Cardiac muscle cell (in vitro differentiated cells and primary cell): ENCODE results near the gene HARS2. TPM values are rescaled to one million over a fixed set of nuclear protein-coding genes. Genes with fewer than 3 reads are reported as not detected.
"Not testable (repeated sequence)": the region's sequence is repeated elsewhere in the genome, so short reads cannot be mapped to it uniquely, and the experiment has no call there.

Experiments used
- DNase-seq, 2 donors: peaks; one replicate each; pipeline versions ENCODE4 v3.0.0 to v3.0.0-alpha.2; 2010 to 2017; ENCODE audit warnings: low read depth in 1 of 2, low spot score in 1 of 2
- H3K27ac ChIP-seq: fragments of 200-600 bp; sonication (generic); 2 replicates; pipeline ENCODE4 v1.5.1; 2016
- H3K27me3 ChIP-seq: fragments of 200-600 bp; sonication (generic); 2 replicates; pipeline ENCODE4 v1.6.0; 2016; ENCODE audit warnings: control low read depth
- H3K36me3 ChIP-seq: fragments of 200-600 bp; sonication (generic); 2 replicates; pipeline ENCODE4 v1.5.1; 2016; ENCODE audit warnings: control low read depth
- H3K4me1 ChIP-seq: fragments of 200-600 bp; sonication (generic); 2 replicates; pipeline ENCODE4 v1.8.1; 2017; ENCODE audit warnings: low read depth, mild to moderate bottlenecking, mixed run types
- H3K4me3 ChIP-seq: fragments of 200-600 bp; sonication (generic); 2 replicates; pipeline ENCODE4 v1.5.1; 2016; ENCODE audit warnings: mild to moderate bottlenecking
- H3K9me3 ChIP-seq: fragments of 200-600 bp; sonication (generic); 2 replicates; pipeline ENCODE4 v1.5.1; 2017; ENCODE audit warnings: low read depth, mild to moderate bottlenecking, control low read depth
- CTCF ChIP-seq: IDR thresholded peaks from 2 replicates; pipeline ENCODE4 v1.5.1; 2012; ENCODE audit warnings: low read depth, mild to moderate bottlenecking, low read length
- polyA plus RNA-seq: library from polyadenylated mRNA; unstranded; fragments of >200 nt; fragmentation: Nextera tagmentation; extraction: Ambion mirVana; gene quantifications from 2 replicates; pipeline ENCODE4 v1.2.1, GENCODE V29; 2016
- total RNA-seq: library from RNA; depleted of rRNA; stranded (reverse); fragments of >200 nt; gene quantifications from 2 replicates; pipeline ENCODE4 v1.2.3, GENCODE V29; 2016

HARS2 gene
- total and polyA plus RNA-seq, 2 experiments from 2014 or later: 27.8 to 39.9 TPM

DNA sequence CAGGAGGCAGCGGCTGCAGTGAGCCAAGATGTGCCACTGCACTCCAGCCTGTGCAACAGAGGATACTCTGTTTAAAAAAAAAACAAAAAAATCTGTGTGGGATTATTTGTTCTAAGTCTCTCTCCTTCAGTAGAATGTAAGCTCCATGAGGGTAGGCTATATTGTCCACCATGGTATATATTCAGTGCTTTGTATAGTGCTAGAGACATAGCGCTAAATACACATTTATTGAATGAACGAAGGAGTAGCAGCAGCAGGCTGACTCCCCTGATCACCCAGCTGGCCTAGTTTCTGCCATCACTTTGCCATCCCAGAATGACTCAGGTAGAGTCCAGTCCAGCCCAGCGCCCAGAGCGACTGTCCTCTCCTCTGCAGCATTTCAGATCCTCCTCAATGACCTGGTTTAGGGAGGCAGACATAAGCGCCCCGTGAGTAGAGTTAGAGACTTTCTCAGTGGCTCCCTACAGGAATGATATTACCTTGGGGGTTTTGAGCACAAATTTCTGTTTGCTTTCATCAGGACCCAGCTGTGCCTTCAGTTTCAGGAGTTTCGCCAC, 801 bp upstream of the HARS2 start:
- H3K27ac ChIP-seq: peak overlapping the region; percentile 75
- H3K4me3 ChIP-seq: peak overlapping the region; percentile 63
- peaks cover 17% of the 10 kb centered on the region for H3K36me3 ChIP-seq
- no peak for TF ChIP-seq CTCF
- no peak for DNase-seq
- peaks cover 9% of the 10 kb centered on the region for H3K4me1 ChIP-seq
- H3K9me3 ChIP-seq: no peaks in the 10 kb centered on the region
- no peaks in the 10 kb centered on the region for H3K27me3 ChIP-seq

DNA sequence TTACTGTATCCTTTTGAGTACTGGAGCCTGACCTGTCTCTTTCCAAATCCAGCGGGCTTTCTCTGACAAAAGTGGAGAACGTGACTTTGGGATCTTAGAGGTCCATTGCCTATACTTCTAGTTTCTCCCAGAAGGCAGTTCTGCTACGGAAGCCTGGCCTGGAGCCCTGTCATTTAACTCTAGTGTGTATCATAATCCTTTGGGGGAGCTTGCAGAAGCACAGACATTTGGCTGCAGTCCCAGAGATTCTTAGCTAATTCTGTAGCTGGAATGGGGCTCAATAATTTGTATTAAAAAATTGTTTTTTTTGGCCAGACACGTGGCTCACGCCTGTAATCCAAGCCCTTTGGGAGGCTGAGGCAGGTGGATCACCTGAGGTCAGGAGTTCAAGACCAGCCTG, 3.0 kb downstream of the HARS2 start:
- H3K4me3 ChIP-seq: no peak overlapping the region
- H3K36me3 ChIP-seq: peaks cover 47% of the 10 kb centered on the region
- peaks cover 9% of the 10 kb centered on the region for H3K4me1 ChIP-seq
- DNase-seq: peak in 1 of 2 donors; percentile 41
- no peak overlapping the region for H3K27ac ChIP-seq
- TF ChIP-seq CTCF: no peak
- H3K9me3 ChIP-seq: no peaks in the 10 kb centered on the region
- no peaks in the 10 kb centered on the region for H3K27me3 ChIP-seq

DNA sequence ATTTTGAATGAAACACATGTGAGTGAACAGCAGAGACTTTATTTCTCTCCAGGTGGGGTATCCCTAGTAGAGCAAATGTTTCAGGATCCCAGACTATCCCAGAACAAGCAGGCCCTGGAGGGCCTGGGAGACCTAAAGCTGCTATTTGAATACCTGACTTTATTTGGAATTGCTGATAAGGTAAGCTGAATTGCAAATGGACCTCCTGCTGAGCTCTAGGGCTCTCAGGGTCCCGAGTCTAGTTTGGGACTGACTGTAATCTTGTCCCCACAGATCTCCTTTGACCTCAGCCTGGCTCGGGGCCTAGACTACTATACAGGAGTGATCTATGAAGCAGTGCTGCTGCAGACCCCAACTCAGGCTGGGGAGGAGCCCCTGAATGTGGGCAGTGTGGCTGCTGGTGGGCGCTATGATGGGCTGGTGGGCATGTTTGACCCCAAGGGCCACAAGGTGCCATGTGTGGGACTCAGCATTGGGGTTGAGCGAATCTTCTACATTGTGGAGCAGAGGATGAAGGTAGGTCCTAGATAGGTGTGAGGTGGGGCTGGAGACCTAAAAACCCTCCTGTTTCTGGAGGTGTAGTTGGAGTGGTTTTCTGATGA, 5.7 kb downstream of the HARS2 start:
- Histone ChIP-seq H3K36me3 (peaks cover 54% of the 10 kb centered on the region), H3K4me3 (no peak overlapping the region), H3K9me3 (no peaks in the 10 kb centered on the region), H3K27ac (no peak overlapping the region), H3K27me3 (no peaks in the 10 kb centered on the region), H3K4me1 (peaks cover 14% of the 10 kb centered on the region)
- no peak for DNase-seq
- no peak for TF ChIP-seq CTCF

DNA sequence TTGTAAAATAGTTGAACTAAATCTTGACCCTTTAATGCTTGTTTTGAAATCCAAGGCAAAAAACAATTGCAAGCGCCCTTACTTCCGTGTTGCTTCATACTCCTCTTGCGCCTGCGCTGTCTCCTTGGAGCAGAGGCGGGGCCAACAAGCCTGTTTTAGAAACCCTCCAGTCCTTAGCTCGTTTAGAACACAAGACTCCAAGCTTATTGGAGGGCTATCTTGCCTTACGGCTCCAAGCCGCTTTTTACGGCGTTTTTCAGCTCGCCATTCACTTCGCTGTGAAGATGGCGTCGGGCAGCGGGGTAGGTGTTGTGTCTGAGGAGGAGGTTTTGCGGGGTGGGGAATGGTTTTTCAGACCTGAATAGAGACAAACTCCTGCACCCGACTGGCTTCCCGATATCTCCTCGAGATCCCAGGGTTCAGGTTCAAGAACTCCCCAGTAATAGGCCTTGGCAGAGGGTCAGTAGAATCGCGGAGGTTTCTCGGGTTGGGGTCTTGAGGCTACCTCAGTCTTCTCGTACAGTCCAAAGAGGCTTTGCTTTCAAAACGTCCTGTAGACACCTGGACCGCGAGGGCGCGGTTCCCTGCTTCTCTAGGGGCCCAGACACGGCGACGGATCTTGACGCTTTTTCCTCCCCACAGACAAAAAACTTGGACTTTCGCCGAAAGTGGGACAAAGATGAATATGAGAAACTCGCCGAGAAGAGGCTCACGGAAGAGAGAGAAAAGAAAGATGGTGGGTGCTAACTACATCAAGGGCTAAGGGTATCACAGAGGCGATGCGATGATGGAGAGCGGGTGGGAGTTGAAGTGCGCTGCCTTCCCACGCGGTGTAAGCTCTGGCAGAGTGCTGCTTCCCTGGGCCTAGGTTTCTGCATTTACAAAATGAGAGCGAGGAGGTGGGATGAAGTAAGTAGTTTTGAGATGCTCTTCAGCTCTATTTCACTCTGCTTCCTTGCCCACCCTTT, 9.2 kb downstream of the HARS2 start, which contains the start of gene ZMAT2:
ZMAT2 (plus strand) TSS at position 271 of the 968 bp plus-strand sequence; CDS start at position 285, 14 bp downstream.
- DNase-seq: peak; percentile 98 to 99
- Histone ChIP-seq H3K4me3 (peak within 1 kb of the TSS; percentile 81), H3K27me3 (no peaks in the 10 kb centered on the region), H3K9me3 (no peaks in the 10 kb centered on the region), H3K4me1 (peaks cover 5% of the 10 kb centered on the region), H3K36me3 (peaks cover 69% of the 10 kb centered on the region), H3K27ac (peak within 1 kb of the TSS; percentile 77)
- no peak for TF ChIP-seq CTCF

DNA sequence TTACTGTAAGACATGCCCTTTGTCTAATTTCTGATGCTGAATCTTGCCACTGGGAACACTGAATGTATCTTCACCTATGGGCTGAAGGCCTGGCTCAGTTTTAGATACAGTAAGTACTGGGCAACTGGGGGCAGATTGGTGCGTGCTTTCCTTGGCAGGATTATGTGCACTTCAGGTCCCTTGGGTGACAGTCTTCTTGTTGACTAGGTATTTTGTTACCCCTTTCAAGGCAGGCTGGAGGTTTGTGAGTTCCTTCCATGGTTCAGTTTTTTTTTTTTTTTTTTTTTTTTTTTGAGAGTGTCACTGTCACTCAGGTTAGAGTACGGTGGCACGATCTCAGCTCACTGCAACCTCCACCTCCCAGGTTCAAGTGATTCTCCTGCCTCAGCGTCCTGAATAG, 16.6 kb downstream of the HARS2 start:
- TF ChIP-seq CTCF: no peak
- no peak for DNase-seq
- Histone ChIP-seq H3K36me3 (peaks cover 25% of the 10 kb centered on the region), H3K4me3 (no peak overlapping the region), H3K4me1 (no peaks in the 10 kb centered on the region), H3K27me3 (no peaks in the 10 kb centered on the region), H3K9me3 (no peaks in the 10 kb centered on the region), H3K27ac (no peak overlapping the region)

GRCh38 chr5:140708787-140709186, 17.5 kb downstream of the HARS2 start:
- not testable (repeated sequence) for DNase-seq

More at GRCh38 chr5:140708787-140709186, 17.5 kb downstream of the HARS2 start:
- not testable (repeated sequence) for H3K4me3 ChIP-seq, H3K27me3 ChIP-seq, H3K27ac ChIP-seq, H3K9me3 ChIP-seq, H3K4me1 ChIP-seq
- peaks cover 20% of the 10 kb centered on the region for H3K36me3 ChIP-seq
